Embryonic facial prominence (tissue), 1 donor: Measurements from ENCODE around the gene ST6GALNAC3.
"Not testable (repeated sequence)": the region's sequence is repeated elsewhere in the genome, so short reads cannot be mapped to it uniquely, and the experiment has no call there.

Experiments used
- DNase-seq: peaks from one replicate; pipeline ENCODE4 v3.0.0-alpha.2; 2016; ENCODE audit errors: extremely low spot score

ST6GALNAC3 gene

DNA sequence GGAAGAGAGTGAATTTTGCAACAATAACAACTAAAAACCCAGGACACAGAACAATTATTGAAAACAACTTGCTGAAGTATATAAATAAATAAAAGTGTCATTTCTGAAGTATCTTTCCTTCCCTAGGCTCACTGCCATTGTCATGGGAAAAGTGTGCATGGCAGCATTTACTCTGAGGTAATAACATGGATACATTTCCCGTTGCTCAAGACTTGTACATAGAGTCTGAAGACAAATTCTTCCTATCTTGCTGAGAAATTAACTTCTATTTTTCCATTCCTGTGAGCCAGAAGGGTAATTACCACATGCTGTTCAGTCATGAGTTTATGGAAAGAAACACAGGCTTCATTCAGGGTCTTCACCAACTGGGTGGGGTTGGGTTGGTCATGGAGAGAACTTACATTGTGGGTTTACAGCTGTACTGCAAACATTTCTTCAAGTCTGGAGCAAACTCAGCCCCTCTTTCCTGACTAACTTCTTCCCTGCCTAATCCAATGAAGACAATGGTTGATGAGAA, 32.2 kb downstream of the ST6GALNAC3 start:
- DNase-seq: no peak

DNA sequence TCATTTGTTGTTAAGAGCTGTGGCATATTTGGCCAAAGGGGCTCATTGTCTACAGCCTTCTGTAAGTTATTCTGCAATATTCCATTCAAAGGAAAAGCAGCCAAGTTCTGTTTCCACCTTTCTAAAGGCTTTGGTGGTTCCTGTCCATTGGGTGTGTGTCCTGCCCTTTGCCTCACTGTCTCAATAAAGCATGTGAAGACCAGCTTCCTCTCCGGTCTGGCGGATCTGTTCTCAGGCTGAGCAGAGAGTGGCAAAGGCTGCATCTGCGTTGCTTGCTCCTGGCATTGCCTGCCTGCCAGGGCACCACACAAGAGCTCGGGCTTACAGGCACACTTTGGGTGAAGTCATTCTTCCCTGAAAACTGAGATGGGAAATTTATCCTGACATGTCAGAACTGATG, 34.9 kb downstream of the ST6GALNAC3 start:
- DNase-seq: no peak

GRCh38 chr1:76109901-76110560, 35.5 kb downstream of the ST6GALNAC3 start:
- DNase-seq: no peak

DNA sequence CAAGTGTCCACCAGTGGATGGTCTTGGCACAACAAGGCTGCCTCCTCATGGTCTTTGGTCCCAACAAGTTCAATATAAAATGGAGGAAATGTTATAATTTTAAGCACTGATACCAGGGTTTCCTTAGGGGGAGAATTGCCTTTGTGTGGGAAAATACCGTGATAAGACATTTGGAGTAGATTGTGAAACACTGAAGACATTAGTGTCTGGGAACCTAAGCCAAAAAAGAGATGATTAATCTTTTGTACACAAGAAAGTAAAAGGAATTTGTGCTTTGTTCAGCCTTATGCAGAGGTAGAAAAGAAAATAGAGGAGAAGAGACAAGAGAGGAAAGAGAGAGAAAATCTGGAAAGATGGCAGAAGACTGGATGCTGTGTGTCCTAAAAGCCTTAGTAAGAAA, 36.1 kb downstream of the ST6GALNAC3 start:
- no peak for DNase-seq

DNA sequence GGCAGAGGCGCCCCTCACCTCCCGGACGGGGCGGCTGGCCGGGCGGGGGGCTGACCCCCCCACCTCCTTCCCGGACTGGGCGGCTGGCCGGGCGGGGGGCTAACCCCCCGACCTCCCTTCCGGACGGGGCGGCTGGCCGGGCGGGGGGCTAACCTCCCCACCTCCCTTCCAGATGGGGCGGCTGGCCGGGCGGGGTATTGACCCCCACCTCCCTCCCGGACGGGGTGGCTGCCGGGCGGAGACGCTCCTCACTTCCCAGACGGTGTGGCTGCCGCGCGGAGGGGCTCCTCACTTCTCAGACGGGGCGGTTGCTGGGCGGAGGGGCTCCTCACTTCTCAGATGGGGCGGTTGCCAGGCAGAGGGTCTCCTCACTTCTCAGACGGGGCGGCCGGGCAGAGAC, 37.8 kb downstream of the ST6GALNAC3 start:
- not testable (repeated sequence) for DNase-seq

DNA sequence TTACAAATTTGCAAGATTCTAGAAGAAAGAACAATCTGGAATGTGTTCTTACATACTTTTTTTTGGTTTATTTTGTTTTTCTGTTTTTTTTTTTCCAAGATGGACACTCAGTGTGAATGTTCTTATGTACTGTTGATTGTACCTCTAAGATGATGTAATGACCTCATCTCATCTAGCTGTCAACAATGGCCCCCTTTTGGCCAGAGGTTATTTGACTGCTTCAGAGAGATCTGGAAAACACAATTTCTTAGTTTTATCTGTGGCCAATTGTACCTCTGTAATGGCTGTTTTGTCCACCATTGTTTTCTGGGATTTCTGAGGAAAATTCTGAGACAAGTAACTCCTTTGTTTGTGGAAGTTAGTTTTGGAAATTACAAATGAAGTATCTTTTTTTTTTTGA, 38.9 kb downstream of the ST6GALNAC3 start:
- no peak for DNase-seq

- DNase-seq: no peak
Measured at GRCh38 chr1:76115171-76115570, 40.6 kb downstream of the ST6GALNAC3 start.

DNA sequence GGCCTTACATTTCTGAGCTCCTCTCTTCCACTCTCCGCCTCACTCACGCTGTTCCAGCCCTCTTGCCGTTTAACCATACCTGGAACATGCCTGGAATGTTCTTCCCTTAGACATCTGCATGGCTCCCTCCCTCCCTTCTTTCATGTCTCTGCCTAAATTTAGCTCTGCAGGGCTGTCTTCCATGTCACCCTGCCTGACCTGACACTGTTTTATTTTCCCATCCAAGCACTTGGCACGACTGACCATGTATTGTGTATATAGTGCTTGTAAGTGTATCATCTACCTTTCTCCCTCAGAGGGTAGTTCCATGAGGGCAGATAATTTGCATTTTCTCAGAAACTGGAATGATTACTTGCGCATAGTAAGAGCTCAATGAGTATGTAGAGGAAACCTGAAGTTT, 47.3 kb downstream of the ST6GALNAC3 start:
- DNase-seq: no peak

- no peak for DNase-seq
Measured at GRCh38 chr1:76122271-76122670, 47.7 kb downstream of the ST6GALNAC3 start.

DNA sequence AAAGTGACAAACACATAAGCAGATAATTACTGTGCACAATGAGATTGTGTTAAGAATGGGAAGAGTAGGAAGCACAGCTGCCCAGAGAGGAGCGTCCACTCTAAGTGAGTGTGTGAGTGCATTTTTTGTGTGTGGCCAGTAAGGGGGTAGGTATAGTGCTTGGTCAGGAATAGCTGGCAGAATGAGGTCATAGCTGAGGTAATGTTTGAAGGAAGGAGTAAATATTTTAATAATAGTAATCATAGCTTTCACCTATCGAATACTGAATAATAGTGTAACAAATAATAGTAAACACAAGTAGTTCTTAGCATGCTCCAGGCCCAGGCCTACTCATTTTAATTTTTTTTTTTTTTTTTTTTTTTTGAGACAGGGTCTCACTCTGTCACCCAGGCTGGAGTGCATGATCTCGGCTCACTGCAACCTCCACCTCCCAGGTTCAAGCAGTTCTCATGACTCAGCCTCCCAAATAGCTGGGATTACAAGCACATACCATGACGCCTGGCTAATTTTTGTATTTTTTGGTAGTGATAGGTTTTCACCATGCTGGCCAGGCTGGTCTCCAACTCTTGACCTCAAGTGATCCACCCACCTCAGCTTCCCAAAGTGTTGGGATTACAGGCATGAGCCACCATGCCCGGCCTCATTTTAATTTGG, 49.0 kb downstream of the ST6GALNAC3 start:
- not testable (repeated sequence) for DNase-seq

GRCh38 chr1:76124196-76124595, 49.6 kb downstream of the ST6GALNAC3 start:
- no peak for DNase-seq

DNA sequence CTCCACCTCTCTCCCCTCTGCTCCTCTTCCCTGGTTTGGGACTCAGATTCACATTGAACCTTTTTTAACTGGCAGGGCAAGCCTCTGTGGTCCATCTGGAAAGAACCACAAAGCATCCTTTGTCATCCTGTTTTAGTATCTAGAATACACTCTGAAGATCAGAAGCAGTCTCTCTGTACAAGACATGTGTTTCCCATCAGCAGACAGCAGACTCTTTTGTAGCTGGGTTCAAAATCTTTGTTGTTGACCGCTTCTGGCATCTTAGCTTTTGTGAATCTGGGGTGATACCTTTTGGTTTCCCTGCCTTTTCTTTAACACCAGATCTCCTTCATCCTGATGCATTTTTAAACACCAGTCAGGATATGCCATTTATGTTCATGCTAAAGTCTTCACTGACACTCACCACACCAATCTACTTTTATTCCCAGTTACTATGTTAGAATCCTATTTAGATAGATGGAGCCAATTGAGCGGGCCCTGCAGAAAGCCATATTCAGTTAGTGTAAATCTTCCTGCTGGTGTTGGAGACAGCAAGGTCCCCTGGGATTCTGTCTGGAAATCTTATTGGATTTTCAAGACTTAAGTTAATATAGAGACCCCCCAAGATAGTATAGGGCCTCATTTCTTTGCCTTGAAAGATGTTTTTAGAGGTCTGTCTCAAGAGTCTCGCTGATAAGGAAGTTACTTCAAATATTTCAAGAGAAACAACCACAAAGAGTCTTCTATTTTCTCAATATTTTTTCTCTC, 51.1 kb downstream of the ST6GALNAC3 start:
- no peak for DNase-seq

- no peak for DNase-seq
Measured at GRCh38 chr1:76128096-76128495, 53.5 kb downstream of the ST6GALNAC3 start.

GRCh38 chr1:76129731-76130130, 55.2 kb downstream of the ST6GALNAC3 start:
- DNase-seq: no peak

GRCh38 chr1:76130992-76131391, 56.4 kb downstream of the ST6GALNAC3 start:
- no peak for DNase-seq

- no peak for DNase-seq
Measured at GRCh38 chr1:76133977-76134376, 59.4 kb downstream of the ST6GALNAC3 start.

DNA sequence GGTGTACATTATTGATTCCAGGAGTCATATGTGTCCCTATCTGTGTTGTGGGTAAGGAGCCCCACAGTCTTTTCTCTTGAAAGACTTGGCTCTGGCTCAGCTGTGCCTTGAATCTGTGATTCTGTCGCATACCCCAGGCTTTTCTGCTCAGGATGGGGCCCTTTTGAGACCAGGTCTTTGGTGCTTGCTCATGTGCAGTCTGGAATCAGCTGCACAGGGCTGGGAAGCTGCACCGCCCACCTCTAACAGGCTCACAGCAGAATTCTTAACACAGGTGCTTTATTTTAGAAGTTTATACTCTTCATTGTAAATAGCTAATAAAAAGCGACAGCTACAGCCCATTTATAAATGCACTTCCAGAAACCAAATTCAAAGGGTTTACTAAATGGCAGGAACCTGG, 61.3 kb downstream of the ST6GALNAC3 start:
- no peak for DNase-seq

GRCh38 chr1:76136894-76137293, 62.3 kb downstream of the ST6GALNAC3 start:
- DNase-seq: no peak

GRCh38 chr1:76137746-76138145, 63.2 kb downstream of the ST6GALNAC3 start:
- no peak for DNase-seq

DNA sequence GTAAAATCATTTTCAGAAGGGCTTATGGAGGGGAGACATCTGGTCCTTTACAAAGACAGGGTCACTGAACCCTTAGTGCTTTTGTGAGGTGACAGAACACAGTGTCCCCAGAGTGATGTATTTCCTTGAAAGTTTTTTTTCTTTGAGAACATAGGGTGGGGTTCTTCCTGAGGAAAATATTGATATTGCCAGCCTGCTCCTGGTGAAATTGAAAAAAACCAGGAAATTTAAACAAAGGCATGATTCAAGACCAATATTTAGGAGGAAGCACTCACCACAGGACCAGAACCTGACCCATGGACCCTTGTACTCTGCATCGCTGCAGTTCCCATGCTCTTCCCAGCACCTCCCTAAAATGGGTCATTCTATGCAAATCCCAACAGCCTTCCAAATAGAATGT, 63.7 kb downstream of the ST6GALNAC3 start:
- no peak for DNase-seq

DNA sequence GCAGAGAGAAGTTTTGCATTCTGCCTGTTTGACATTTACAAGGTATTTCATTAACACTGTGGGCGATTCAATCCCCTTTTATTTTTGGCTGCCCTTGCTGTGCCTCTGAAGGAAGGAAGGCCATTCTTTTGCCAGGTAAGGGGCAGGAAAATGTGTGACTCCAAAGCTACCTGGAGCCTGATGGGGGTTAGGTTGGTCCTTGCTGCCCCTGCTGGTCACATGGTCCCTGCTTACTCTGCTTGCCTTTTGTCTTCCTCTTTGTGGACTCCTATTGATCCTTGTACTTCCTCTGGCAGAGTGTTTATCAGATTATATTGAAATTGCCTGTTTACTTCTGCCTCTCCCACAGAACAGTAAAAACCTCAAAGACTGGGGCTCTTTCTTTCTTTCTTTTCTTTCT, 65.7 kb downstream of the ST6GALNAC3 start:
- DNase-seq: no peak

DNA sequence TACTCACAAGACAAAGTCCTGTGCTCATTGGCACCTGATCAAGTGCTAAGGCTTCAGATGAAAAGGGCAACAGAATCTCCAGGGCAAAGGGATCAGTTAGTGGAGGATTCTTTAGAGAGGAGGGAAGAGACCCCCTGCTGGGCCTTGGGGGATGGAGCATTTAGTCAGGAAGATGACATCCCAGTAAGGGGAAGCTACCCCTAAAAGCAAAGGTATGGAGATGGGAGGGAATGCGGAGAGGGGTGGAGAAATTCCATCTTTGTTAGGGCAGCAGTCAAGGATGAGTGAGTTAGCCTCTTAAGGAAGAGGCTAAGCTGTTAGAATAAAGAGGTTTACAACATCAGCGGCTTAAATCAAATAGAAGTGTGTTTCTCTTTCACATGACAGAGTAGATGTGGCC, 67.4 kb downstream of the ST6GALNAC3 start:
- DNase-seq: no peak
